NCI-H1694 treated with DMSO at 0.1 percent for 48 hours (cell line): ENCODE measurements around the gene NARS2.
"Not testable (repeated sequence)": the region's sequence is repeated elsewhere in the genome, so short reads cannot be mapped to it uniquely, and the experiment has no call there.

Experiments used
- DNase-seq: peaks from one replicate; lab custom pipeline; 2025; lab: John Stamatoyannopoulos, UW

The NARS2 gene

GRCh38 chr11:78576549-78577097 lies 2.0 kb upstream of the NARS2 start:
- no peak for DNase-seq

GRCh38 chr11:78575478-78575877 lies 814 bp upstream of the NARS2 start:
- no peak for DNase-seq

- no peak for DNase-seq
These were observed 983 bp downstream of the NARS2 start for GRCh38 chr11:78573681-78574080.

GRCh38 chr11:78573271-78573670 lies 1.4 kb downstream of the NARS2 start:
- no peak for DNase-seq

GRCh38 chr11:78572394-78572793 lies 2.3 kb downstream of the NARS2 start:
- DNase-seq: no peak

- DNase-seq: no peak
These were observed 4.6 kb downstream of the NARS2 start for GRCh38 chr11:78570031-78570430.

GRCh38 chr11:78567209-78567608 lies 7.5 kb downstream of the NARS2 start:
- no peak for DNase-seq

GRCh38 chr11:78564490-78565467 lies 9.9 kb downstream of the NARS2 start:
- peak; percentile 28 for DNase-seq

- DNase-seq: not testable (repeated sequence)
These were observed 10.6 kb downstream of the NARS2 start for GRCh38 chr11:78564037-78564436.

- not testable (repeated sequence) for DNase-seq
These were observed 11.6 kb downstream of the NARS2 start for GRCh38 chr11:78563090-78563489.

GRCh38 chr11:78562398-78562797 lies 12.3 kb downstream of the NARS2 start:
- no peak for DNase-seq

GRCh38 chr11:78560826-78561484 lies 13.7 kb downstream of the NARS2 start:
- DNase-seq: no peak

- DNase-seq: no peak
These were observed 14.5 kb downstream of the NARS2 start for GRCh38 chr11:78560153-78560552.

- DNase-seq: no peak
These were observed 17.4 kb downstream of the NARS2 start for GRCh38 chr11:78557236-78557635.

GRCh38 chr11:78555592-78555991 lies 19.1 kb downstream of the NARS2 start:
- no peak for DNase-seq

- no peak for DNase-seq
These were observed 21.8 kb downstream of the NARS2 start for GRCh38 chr11:78552881-78553280.

- not testable (repeated sequence) for DNase-seq
These were observed 22.5 kb downstream of the NARS2 start for GRCh38 chr11:78552139-78552538.

GRCh38 chr11:78551066-78551465 lies 23.6 kb downstream of the NARS2 start:
- DNase-seq: no peak

GRCh38 chr11:78549624-78550409 lies 24.8 kb downstream of the NARS2 start:
- DNase-seq: no peak

GRCh38 chr11:78548911-78549590 lies 25.6 kb downstream of the NARS2 start:
- no peak for DNase-seq

GRCh38 chr11:78547931-78548705 lies 26.5 kb downstream of the NARS2 start:
- no peak for DNase-seq
